SJSA1 (cell line): ENCODE data around the gene SBNO1. TPM values are rescaled to one million over a fixed set of nuclear protein-coding genes. Genes with fewer than 3 reads are reported as not detected.
"Not testable (repeated sequence)": the region's sequence is repeated elsewhere in the genome, so short reads cannot be mapped to it uniquely, and the experiment has no call there.

Experiments used
- DNase-seq, 2 experiments: peaks; one replicate each; pipeline ENCODE4 v3.0.0-alpha.2; 2015 to 2020; ENCODE audit warnings: low spot score in 2 of 2, low read depth in 1 of 2
- H3K27ac ChIP-seq: fragments of 250-450 bp; sonication (Bioruptor Pico); 2 replicates; pipeline ENCODE4 v1.5.1; 2020; ENCODE audit warnings: mild to moderate bottlenecking, moderate library complexity
- H3K27me3 ChIP-seq: fragments of 250-450 bp; sonication (Bioruptor Pico); replicated peaks from 2 replicates; pipeline ENCODE4 v1.5.1; 2020; ENCODE audit warnings: mild to moderate bottlenecking, moderate library complexity
- H3K36me3 ChIP-seq: fragments of 250-450 bp; sonication (Bioruptor Pico); 2 replicates; pipeline ENCODE4 v1.5.1; 2020; ENCODE audit warnings: mild to moderate bottlenecking
- H3K4me1 ChIP-seq: fragments of 250-450 bp; sonication (Bioruptor Pico); replicated peaks from 2 replicates; pipeline ENCODE4 v1.6.1; 2021; ENCODE audit warnings: mild to moderate bottlenecking
- H3K4me3 ChIP-seq: fragments of 250-450 bp; sonication (Bioruptor Pico); 2 replicates; pipeline ENCODE4 v1.5.1; 2020; ENCODE audit warnings: mild to moderate bottlenecking
- H3K9me3 ChIP-seq: fragments of 250-450 bp; sonication (Bioruptor Pico); replicated peaks from 2 replicates; pipeline ENCODE4 v1.5.1; 2020; ENCODE audit warnings: mild to moderate bottlenecking
- total RNA-seq: library from RNA; depleted of rRNA; stranded (reverse); fragments of >200 nt; shearing (Covaris generic); gene quantifications from 2 replicates; pipeline ENCODE4 v1.2.3, GENCODE V29; 2014

SBNO1 gene
- total RNA-seq, 1 experiment from 2014 or later, result 19.2 TPM

DNA sequence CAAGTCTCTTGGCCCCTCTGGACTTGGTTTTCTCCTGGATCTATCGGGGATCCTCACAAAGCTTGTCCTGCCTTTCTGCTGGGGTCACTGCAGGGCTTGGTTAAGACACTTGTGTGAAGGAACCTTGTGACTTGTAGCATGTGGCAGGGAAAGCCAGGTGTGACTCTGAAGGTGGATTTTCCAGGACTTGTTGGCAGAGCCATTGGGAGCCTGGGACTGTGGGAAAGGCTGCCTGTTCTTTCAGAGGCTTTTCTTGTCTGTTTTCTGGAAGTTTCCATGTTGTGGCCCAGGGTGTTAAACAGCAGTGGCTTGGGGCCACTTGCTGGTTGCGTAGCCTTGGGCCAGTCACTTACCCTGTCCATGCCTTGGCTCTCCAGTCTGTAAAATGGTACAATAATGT lies 31.9 kb upstream of the SBNO1 start:
- no peaks in the 10 kb centered on the region for H3K9me3 ChIP-seq
- DNase-seq, result no peak
- H3K27ac ChIP-seq, result no peak overlapping the region

DNA sequence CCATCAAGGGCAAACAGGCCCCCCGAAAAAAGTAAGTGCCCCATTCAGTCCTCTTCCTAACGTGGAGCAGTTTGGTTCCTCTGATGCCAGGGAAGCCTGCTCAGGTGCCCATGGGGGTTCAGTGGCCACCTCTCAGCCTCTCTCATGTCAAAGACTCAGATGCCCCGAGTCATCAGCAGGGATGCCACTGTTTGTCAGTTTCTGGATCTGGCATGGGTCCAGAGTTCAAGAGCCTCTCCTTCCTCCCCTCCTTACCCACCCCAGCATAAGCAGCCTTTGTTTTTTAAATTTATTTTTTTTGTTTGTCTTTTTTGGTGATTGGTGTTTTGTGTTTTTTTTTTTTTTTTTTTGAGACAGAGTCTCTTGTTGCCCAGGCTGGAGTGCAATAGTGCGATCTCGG lies 30.6 kb upstream of the SBNO1 start:
- Histone ChIP-seq H3K4me1 (peaks cover 4% of the 10 kb centered on the region; the same call in 1 of the 2 replicates), H3K4me3 (no peak overlapping the region), H3K27ac (no peak overlapping the region), H3K9me3 (no peaks in the 10 kb centered on the region), H3K27me3 (no peaks in the 10 kb centered on the region), H3K36me3 (peaks cover 93% of the 10 kb centered on the region)
- no peak for DNase-seq

More for the DNA sequence above, 31.9 kb upstream of the SBNO1 start:
- Histone ChIP-seq H3K27me3 (no peaks in the 10 kb centered on the region), H3K4me1 (0 out of 2 replicates have a peak, but pooled peaks cover 4% of the 10 kb centered on the region), H3K36me3 (peaks cover 87% of the 10 kb centered on the region), H3K4me3 (no peak overlapping the region)

DNA sequence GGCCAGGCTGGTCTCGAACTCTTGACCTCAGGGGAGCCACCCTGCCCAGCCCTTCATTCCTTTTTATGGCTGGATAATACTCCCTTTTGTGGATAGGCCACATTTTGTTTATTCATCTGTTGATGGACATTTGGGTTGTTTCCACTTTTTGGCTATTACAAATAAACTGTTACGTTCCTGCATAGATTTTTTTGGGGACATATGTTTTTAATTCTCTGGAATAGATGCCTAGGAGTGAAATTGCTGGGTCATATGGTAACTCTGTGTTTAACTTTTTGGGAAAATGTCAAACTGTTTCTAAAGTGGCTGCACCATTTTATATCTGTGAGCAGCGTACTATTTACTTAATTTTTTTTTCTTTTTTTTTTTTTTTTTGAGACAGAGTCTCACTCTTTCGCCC lies 29.1 kb upstream of the SBNO1 start:
- DNase-seq, result peak in 1 of 2 experiments; percentile 15
- no peaks in the 10 kb centered on the region for H3K9me3 ChIP-seq
- H3K4me1 ChIP-seq, result peaks cover 12% of the 10 kb centered on the region
- H3K27me3 ChIP-seq, result no peaks in the 10 kb centered on the region
- H3K4me3 ChIP-seq, result no peak overlapping the region
- H3K27ac ChIP-seq, result no peak overlapping the region
- H3K36me3 ChIP-seq, result peaks cover 91% of the 10 kb centered on the region

DNA sequence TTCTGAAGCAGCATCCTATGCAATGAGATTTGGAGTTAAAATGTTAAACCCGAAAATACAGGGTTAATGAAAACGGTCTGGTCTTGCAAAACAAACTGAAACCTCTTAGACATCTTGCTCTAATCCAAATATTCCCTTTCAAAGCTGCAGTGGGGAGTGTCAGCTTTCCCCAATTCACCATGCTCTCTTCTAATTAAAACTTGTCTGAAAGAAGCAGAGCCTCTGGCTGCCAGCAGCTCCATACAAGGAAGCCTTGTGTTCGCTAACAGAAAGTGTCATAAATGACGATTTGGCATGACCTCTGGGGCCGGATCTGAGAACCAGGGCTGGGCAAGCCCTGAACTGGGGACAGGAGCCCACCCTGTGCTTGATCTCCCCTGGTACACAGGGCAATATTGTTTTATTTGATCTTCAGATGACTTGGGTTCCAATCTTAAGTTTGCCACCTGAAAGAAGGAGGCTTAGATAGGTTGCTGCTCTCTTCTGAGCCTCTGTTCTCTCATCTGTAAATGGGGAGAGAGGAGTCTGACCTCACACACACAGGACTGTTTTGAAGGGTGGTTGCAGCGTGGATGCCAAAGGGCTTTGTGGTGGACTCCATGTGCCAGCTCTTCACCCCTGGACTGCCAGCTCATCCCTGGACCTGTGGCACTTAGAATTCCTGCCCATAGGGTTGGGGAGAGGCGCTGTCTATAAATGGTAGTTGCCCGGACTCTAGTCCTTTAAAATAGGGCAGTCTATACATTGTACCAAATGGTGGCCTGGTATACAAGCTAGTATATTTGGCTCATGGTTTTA lies 27.1 kb upstream of the SBNO1 start:
- Histone ChIP-seq H3K36me3 (peaks cover 76% of the 10 kb centered on the region), H3K9me3 (no peaks in the 10 kb centered on the region), H3K4me1 (peaks cover 24% of the 10 kb centered on the region), H3K27ac (no peak overlapping the region), H3K27me3 (no peaks in the 10 kb centered on the region), H3K4me3 (no peak overlapping the region)
- DNase-seq, result no peak

DNA sequence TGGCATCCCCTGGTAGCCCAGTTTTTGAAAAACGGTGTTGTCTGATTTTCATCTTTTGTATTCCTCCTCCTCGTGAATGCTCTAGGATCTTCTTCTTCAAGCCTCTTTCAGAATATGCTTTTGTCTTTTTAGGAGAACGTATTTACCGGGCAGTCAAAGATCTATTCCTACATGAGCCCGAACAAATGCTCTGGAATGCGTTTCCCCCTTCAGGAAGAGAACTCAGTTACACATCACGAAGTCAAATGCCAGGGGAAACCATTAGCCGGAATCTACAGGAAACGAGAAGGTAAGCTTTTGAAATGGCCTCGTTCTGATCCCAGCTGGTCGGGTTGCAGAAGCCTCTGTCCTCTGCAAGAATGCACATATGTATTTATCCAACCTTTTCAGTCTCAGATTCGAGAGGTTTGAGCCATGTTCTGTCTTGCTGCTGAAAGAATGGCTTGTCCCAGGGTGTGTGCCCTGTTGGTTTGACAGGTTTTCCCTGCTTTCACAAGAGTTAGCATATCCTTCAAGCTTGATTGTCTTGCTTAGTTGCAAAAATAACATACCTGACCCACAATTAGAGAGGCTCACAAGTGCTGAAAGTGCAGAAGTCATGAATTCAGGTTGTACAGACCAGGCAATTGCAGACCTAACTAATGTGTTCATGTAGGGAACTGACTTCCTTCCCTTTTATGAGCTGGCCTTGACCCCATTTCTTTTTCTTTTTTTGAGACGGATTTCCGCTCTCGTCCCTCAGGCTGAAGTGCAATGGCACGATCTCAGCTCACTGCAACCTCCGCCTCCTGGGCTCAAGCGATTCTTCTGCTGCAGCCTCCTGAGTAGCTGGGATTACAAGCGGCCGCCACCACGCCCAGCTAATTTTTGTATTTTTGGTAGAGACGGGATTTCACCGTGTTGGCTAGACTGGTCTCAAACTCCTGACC lies 26.1 kb upstream of the SBNO1 start:
- Histone ChIP-seq H3K27ac (no peak overlapping the region), H3K27me3 (no peaks in the 10 kb centered on the region), H3K9me3 (no peaks in the 10 kb centered on the region), H3K4me3 (no peak overlapping the region), H3K4me1 (peaks cover 24% of the 10 kb centered on the region), H3K36me3 (peaks cover 66% of the 10 kb centered on the region)
- no peak for DNase-seq

DNA sequence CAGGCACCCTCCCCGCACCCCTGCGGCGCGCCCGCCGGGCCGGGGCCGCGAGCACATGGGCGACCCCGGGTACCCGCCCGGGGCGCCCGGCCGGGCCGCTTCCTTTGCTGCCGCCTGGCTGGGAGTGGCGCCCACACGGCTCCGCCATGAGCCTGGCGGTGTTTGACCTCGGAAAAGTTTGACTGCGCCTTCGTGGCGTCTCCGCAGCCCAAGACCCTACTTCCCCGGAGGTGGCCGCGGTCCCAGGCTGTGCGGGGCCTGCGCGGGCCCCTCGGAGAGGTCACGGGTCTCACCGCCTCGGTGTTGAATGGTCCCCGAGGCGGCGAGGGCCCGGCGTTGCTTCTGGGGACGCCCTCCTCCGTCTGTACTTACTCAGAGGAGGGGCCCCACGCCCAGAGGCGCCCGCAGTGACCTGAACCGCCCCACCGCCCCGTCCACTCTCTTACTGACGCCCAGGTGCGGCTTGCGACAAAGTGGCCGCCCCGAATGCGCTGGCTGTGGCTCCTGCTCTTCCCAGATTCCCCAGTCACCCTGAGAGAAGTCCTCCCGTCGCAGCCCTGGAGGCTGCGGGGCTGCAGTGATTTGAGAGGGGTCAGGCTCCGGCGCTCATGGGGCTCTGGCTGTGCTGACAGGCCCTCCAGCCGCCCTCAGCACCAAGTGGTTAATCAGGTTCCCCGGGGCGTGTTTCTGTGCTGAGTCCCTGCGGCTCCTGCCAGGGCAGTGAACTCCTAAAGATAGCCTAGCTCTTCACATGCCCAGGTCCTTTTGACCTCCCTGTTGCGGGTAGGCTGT lies 25.1 kb upstream of the SBNO1 start:
- Histone ChIP-seq H3K9me3 (no peaks in the 10 kb centered on the region), H3K4me1 (peaks cover 30% of the 10 kb centered on the region), H3K27me3 (no peaks in the 10 kb centered on the region), H3K4me3 (peak overlapping the region; percentile 53), H3K27ac (no peak overlapping the region), H3K36me3 (peaks cover 56% of the 10 kb centered on the region)
- DNase-seq, result peak in 1 of 2 experiments; percentile 11

DNA sequence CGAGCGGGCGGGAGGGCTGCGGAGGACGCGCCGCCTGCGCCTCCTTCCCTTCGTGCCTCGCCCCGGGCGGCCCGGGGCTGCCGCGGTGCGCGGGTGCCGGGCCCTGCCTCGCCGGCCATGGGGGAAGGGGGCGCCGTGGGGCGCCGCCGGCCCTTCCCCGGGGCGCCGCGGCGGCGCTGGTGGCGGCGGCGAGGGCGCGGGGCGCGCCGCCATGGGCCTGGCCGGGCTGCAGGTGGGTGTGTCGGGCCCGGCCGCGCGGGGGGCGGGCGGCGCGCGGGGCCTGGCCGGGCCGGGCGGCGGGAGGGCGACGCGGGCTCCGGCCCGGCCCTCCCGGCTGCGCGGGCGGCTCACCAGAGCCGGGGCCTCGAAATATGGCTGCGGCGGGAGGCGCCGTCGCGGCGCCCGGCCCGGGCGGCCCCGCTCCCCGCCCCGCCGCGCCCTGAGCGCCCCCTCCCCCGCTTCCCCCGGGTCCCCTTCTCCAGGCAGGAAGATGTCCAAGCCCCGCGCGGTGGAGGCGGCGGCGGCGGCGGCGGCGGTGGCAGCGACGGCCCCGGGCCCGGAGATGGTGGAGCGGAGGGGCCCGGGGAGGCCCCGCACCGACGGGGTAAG lies 24.4 kb upstream of the SBNO1 start:
- Histone ChIP-seq H3K27me3 (no peaks in the 10 kb centered on the region), H3K36me3 (peaks cover 54% of the 10 kb centered on the region), H3K9me3 (no peaks in the 10 kb centered on the region), H3K27ac (no peak overlapping the region), H3K4me3 (peak overlapping the region; percentile 53), H3K4me1 (peaks cover 30% of the 10 kb centered on the region)
- DNase-seq, result no peak

DNA sequence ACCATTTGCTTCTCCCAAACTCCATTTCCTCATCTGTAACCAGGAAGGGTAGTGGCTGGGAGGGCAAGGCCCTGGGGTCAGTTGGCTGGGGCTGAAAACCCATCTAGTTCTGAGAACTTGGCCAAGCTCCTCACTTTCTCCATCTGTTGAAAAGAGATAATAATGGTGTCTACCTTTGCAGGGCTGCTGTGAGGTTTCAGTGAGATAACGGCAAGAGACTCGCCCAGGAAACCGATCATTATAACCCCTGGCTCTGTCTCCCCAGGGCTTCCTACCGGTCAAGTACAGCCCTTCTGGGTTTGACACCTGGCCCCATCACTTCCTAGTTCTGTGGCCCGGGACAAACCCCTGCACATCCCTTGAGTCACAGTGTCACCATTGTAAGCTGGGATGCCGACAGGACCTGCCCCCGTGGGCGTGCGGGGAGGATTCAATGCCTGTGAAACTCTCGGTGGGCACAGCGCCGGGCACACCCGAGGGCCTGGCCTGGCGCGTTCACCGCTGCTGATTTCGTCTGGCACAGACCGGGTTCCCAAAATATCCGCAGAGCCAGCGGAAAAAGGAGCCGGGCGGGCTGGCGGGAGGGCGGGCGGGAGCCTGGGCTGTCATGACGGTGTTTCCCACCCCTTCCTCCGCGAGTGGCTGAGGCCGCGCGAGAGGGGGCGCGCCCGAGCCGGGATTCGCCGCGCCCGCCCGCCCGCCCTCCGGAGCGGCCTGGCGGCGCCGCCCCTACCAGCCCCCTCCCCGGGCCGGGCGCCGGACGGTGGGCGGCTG lies 23.7 kb upstream of the SBNO1 start:
- H3K36me3 ChIP-seq, result peaks cover 49% of the 10 kb centered on the region
- H3K4me3 ChIP-seq, result peak overlapping the region; percentile 53
- peak overlapping the region; percentile 67 for H3K27ac ChIP-seq
- H3K4me1 ChIP-seq, result peaks cover 26% of the 10 kb centered on the region
- DNase-seq, result peak; percentile 50 to 69
- no peaks in the 10 kb centered on the region for H3K9me3 ChIP-seq
- no peaks in the 10 kb centered on the region for H3K27me3 ChIP-seq

DNA sequence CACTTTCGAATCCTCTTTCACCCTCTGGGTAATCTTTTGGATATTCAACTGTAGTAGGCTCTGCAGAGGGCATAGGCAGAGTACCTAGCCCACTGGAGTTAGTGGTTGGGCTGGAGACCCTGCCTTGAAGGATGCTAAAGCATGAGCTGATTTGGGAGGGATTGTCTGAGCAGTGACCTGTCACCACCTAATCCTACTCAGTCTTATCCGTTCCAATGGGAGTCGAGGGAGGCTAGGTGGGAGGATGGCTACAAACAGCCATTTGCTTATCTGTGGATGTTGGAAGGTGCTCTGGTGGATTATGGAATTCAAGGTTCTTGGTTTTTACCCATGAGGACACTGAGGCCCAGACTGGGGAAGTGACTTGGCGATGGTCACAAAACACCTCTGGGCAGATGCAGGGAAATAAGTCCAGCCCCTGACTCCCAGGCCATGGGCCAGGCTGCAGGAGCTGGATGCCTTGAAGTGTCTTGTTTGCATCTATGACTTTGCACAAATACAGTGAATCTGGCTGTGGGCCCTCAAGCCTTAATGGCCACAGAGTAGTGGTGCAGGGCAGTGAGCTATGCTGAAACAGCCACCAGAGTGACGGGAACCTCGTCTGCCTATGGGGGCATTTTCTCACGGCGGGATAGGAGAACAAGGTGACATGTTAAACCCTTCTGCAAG lies 23.0 kb upstream of the SBNO1 start:
- no peaks in the 10 kb centered on the region for H3K9me3 ChIP-seq
- DNase-seq, result no peak
- H3K27me3 ChIP-seq, result no peaks in the 10 kb centered on the region
- H3K4me1 ChIP-seq, result peaks cover 26% of the 10 kb centered on the region
- H3K27ac ChIP-seq, result peak overlapping the region; percentile 67; the same call in 1 of the 2 replicates
- H3K4me3 ChIP-seq, result peak overlapping the region; percentile 53
- H3K36me3 ChIP-seq, result peaks cover 42% of the 10 kb centered on the region

DNA sequence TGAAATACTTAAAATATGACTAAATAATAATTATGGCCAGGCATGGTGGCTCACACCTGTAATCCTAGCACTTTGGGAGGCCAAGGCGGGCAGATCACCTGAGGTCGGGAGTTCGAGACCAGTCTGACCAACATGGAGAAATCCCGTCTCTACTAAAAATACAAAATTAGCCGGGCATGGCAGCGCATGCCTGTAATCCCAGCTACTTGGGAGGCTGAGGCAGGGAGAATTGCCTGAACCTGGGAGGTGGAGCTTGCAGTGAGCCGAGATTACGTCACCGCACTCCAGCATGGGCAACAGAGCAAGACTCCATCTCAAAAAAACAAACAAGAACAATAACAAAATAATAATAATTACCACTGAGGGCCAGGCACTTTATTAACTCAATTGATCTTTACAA lies 20.9 kb upstream of the SBNO1 start:
- peaks cover 26% of the 10 kb centered on the region for H3K4me1 ChIP-seq
- peaks cover 21% of the 10 kb centered on the region for H3K36me3 ChIP-seq
- DNase-seq, H3K9me3 ChIP-seq, H3K27me3 ChIP-seq, H3K4me3 ChIP-seq, H3K27ac ChIP-seq: not testable (repeated sequence)

DNA sequence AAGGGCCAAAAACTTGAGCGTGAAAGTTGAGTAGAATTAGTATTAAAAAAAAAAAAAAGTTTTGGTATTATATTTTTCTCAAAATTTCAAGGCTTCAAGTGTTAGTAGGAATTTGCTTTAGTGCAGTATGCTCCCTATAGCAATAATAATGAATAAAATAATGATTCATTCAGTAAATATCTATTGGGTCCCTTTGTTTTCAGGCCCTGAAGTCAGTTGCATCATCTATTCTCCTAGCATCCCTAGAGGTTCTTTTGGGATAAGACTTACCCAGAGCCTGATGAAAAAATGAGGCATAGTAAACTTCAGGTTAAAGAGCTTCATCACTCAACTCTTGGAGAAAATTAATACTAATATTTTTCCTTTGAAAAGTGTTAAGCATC lies 20.3 kb upstream of the SBNO1 start:
- H3K4me1 ChIP-seq, result peaks cover 24% of the 10 kb centered on the region
- no peak for DNase-seq

DNA sequence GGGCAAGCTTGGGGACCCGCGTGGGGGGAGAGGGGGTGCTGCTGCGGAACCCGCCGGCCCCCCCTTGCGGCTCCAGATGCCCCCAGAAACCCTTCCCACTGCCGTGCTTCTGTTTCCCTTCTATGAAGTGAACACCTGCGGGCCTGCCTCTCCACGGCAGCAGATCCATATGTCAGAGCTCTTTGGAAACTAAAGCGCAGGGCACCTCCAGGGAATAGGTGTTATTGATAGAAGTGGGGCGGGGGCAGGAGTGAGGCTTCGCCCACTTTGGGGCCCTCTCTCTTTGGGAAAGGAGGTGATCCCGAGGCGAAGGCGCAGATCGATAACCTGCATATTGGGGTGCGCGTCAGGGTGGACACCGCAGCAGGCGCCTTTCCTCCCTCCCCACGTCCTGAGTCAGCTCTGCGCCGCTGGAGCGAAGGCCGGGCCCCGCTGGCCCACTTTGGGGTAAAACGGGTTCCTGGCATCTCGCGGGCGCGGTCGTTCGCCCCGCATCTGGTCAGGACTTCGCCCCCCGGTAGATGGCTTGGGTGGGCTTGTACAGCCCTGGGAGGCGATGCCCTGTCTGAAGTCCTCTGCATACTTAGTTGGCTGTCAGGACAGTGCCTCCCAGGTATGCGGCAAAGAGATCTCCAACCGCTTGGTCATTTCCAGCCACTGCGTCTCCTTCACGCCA lies 19.8 kb upstream of the SBNO1 start:
- peaks cover 19% of the 10 kb centered on the region for H3K4me1 ChIP-seq
- H3K36me3 ChIP-seq, result peaks cover 10% of the 10 kb centered on the region
- no peaks in the 10 kb centered on the region for H3K27me3 ChIP-seq
- peak overlapping the region; percentile 64 for H3K4me3 ChIP-seq
- H3K9me3 ChIP-seq, result no peaks in the 10 kb centered on the region
- peak in 1 of 2 experiments; percentile 48 for DNase-seq
- peak overlapping the region; percentile 71 for H3K27ac ChIP-seq

More for the DNA sequence above, 20.3 kb upstream of the SBNO1 start:
- Histone ChIP-seq H3K9me3 (no peaks in the 10 kb centered on the region), H3K36me3 (peaks cover 15% of the 10 kb centered on the region), H3K27me3 (no peaks in the 10 kb centered on the region), H3K4me3 (peak overlapping the region; percentile 64), H3K27ac (peak overlapping the region; percentile 71)
